OCI-LY7 (cell line): ENCODE results near the gene STBD1. TPM values are rescaled to one million over a fixed set of nuclear protein-coding genes. Genes with fewer than 3 reads are reported as not detected.

Experiments used
- BruUV-seq: library from RNA; stranded (reverse); fragments of 400-500 nt; replicated peaks from 2 replicates; lab custom pipeline; 2021; lab: Mats Ljungman, UMichigan
- CTCF ChIA-PET: fragments of 300-600 bp; sonication (Branson Sonifier 250); formaldehyde crosslinking; loops from one replicate; lab custom pipeline; 2022; ENCODE audit warnings: antibody characterized with exemption; ENCODE audit not compliant: unreplicated experiment; lab: Charles Lee
- POLR2A ChIA-PET: fragments of 300-600 bp; sonication (Branson Sonifier 250); formaldehyde crosslinking; loops from one replicate; lab custom pipeline; 2022; ENCODE audit warnings: antibody characterized with exemption; lab: Charles Lee
- DNase-seq: peaks from one replicate; pipeline ENCODE4 v3.0.0-alpha.2; 2015; ENCODE audit warnings: low spot score
- H2AFZ ChIP-seq: fragments of 200-600 bp; sonication (generic), shearing (Covaris generic); 2 replicates; pipeline ENCODE4 v1.6.1; 2014; ENCODE audit warnings: mild to moderate bottlenecking, antibody characterized with exemption, low read length, moderate library complexity
- H3K27ac ChIP-seq: fragments of 200-600 bp; sonication (generic); 2 replicates; pipeline ENCODE4 v1.5.1; 2014; ENCODE audit warnings: mixed run types, low read depth, mild to moderate bottlenecking, moderate library complexity, low read length, inconsistent platforms; ENCODE audit not compliant: poor library complexity, severe bottlenecking
- H3K36me3 ChIP-seq: fragments of 200-600 bp; sonication (generic); 2 replicates; pipeline ENCODE4 v1.6.1; 2014; ENCODE audit warnings: mild to moderate bottlenecking, antibody characterized with exemption, low read length, moderate library complexity, mixed read lengths; ENCODE audit not compliant: insufficient read depth
- H3K4me1 ChIP-seq: fragments of 200-600 bp; sonication (generic); 2 replicates; pipeline ENCODE4 v1.5.1; 2014; ENCODE audit warnings: mild to moderate bottlenecking, low read length; ENCODE audit not compliant: insufficient read depth, poor library complexity, severe bottlenecking
- H3K4me2 ChIP-seq: fragments of 200-600 bp; sonication (generic); 2 replicates; pipeline ENCODE4 v1.6.1; 2014; ENCODE audit warnings: mild to moderate bottlenecking, low read length
- H3K4me3 ChIP-seq: fragments of 200-600 bp; sonication (generic); 2 replicates; pipeline ENCODE4 v1.5.1; 2014; ENCODE audit warnings: mild to moderate bottlenecking, low read depth, low read length; ENCODE audit not compliant: poor library complexity, severe bottlenecking
- H3K79me2 ChIP-seq: fragments of 200-600 bp; sonication (generic); 2 replicates; pipeline ENCODE4 v1.6.1; 2016; ENCODE audit warnings: low read depth, mild to moderate bottlenecking, low read length, moderate library complexity, mixed read lengths; ENCODE audit not compliant: insufficient read depth
- H3K9me2 ChIP-seq: fragments of 200-600 bp; sonication (generic); 2 replicates; pipeline ENCODE4 v1.6.1; 2016; ENCODE audit warnings: mild to moderate bottlenecking, low read length, mixed read lengths; ENCODE audit not compliant: insufficient read depth
- H3K9me3 ChIP-seq: fragments of 200-600 bp; sonication (generic); 2 replicates; pipeline ENCODE4 v1.6.1; 2014; ENCODE audit warnings: mild to moderate bottlenecking, mixed run types, low read length, mixed read lengths
- H4K20me1 ChIP-seq: fragments of 200-600 bp; sonication (generic); 2 replicates; pipeline ENCODE4 v1.6.1; 2014; ENCODE audit warnings: mild to moderate bottlenecking, antibody characterized with exemption, low read length, moderate library complexity, mixed read lengths; ENCODE audit not compliant: insufficient read depth
- EZH2phosphoT487 ChIP-seq: fragments of 200-600 bp; sonication (generic); IDR thresholded peaks from 2 replicates; pipeline ENCODE4 v1.6.1; 2018; ENCODE audit warnings: low read depth, borderline replicate concordance, mild to moderate bottlenecking, mixed run types, antibody characterized with exemption, low read length, moderate library complexity, mixed read lengths
- intact Hi-C: fragments of 100-400 bp; cut with micrococcal nuclease; formaldehyde crosslinking; loops from one replicate; pipeline ENCODE4 v1.10.0; 2022; ENCODE audit not compliant: unreplicated experiment
- total RNA-seq, 2 experiments: library from RNA; depleted of rRNA in 1 of 2; stranded (reverse); fragments of >200 nt in 1 of 2; shearing (Covaris generic) in 1 of 2; gene quantifications; 2 replicates each; pipeline ENCODE4 v1.2.3, GENCODE V29; 2014 to 2022
- TF ChIP-seq, protein P1 (sequence below): fragments of 200-600 bp; sonication (generic); conservative IDR thresholded peaks from 2 replicates; pipeline ENCODE4 v1.5.1; 2014; ENCODE audit warnings: mild to moderate bottlenecking, antibody characterized with exemption, low read length, moderate library complexity, mixed read lengths

STBD1 gene
- total RNA-seq, 2 experiments from 2014 or later = not detected

DNA sequence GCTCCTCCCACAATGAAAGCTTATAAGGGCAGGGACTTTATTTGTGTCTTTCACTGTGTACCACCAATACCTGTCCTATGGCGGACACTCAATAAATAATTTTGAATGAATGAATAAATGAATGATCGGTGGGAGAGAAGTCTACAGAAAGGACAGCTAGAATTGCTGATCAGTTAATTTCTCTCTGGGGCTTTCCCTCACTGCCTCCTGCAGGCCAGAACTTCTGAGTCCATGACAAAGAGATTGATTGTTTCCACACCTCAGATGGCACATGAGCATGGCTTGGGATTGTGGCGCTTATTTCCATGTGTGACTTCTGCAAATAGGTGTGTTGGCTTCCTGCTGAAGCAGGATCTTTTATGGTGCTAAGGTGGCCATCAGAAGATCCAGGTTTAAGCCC is 48.7 kb upstream of the STBD1 start:
- no peaks in the 10 kb centered on the region for H4K20me1 ChIP-seq
- intact Hi-C loops = no loop called here

GRCh38 chr4:76260571-76260970 is 46.0 kb upstream of the STBD1 start:
- H3K9me3 ChIP-seq = no peaks in the 10 kb centered on the region
- no peak overlapping the region for H2AFZ ChIP-seq
- H3K27ac ChIP-seq = no peak overlapping the region
- no peaks in the 10 kb centered on the region for H3K79me2 ChIP-seq
- DNase-seq = no peak
- no TSS peak for BruUV-seq
- TF ChIP-seq EZH2phosphoT487 = no peak
- TF ChIP-seq, protein P1, sequence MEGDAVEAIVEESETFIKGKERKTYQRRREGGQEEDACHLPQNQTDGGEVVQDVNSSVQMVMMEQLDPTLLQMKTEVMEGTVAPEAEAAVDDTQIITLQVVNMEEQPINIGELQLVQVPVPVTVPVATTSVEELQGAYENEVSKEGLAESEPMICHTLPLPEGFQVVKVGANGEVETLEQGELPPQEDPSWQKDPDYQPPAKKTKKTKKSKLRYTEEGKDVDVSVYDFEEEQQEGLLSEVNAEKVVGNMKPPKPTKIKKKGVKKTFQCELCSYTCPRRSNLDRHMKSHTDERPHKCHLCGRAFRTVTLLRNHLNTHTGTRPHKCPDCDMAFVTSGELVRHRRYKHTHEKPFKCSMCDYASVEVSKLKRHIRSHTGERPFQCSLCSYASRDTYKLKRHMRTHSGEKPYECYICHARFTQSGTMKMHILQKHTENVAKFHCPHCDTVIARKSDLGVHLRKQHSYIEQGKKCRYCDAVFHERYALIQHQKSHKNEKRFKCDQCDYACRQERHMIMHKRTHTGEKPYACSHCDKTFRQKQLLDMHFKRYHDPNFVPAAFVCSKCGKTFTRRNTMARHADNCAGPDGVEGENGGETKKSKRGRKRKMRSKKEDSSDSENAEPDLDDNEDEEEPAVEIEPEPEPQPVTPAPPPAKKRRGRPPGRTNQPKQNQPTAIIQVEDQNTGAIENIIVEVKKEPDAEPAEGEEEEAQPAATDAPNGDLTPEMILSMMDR = no peak
- H3K9me2 ChIP-seq = no peaks in the 10 kb centered on the region
- POLR2A ChIA-PET = interaction anchor here (0.7 kb wide), 1 partner anchor 443 kb away, joined by 3 read pairs; no protein-coding TSS in a partner anchor
- intact Hi-C loops = no loop called here
- H4K20me1 ChIP-seq = no peaks in the 10 kb centered on the region
- CTCF ChIA-PET = no interaction called here
- H3K36me3 ChIP-seq = no peaks in the 10 kb centered on the region
- no peak overlapping the region for H3K4me3 ChIP-seq
- H3K4me2 ChIP-seq = no peak overlapping the region
- H3K4me1 ChIP-seq = no peaks in the 10 kb centered on the region

More for the DNA sequence above, 48.7 kb upstream of the STBD1 start:
- CTCF ChIA-PET = no interaction called here
- H3K4me2 ChIP-seq = no peak overlapping the region
- no peak overlapping the region for H2AFZ ChIP-seq
- H3K36me3 ChIP-seq = no peaks in the 10 kb centered on the region
- H3K4me1 ChIP-seq = no peaks in the 10 kb centered on the region
- H3K27ac ChIP-seq = no peak overlapping the region
- POLR2A ChIA-PET = no interaction called here
- H3K9me3 ChIP-seq = no peaks in the 10 kb centered on the region
- no peak for DNase-seq
- H3K9me2 ChIP-seq = no peaks in the 10 kb centered on the region
- no peak for TF ChIP-seq EZH2phosphoT487
- TF ChIP-seq, protein P1 = no peak
- no peaks in the 10 kb centered on the region for H3K79me2 ChIP-seq
- H3K4me3 ChIP-seq = no peak overlapping the region
- BruUV-seq = no TSS peak

GRCh38 chr4:76265631-76266218 is 40.8 kb upstream of the STBD1 start:
- H3K36me3 ChIP-seq = no peaks in the 10 kb centered on the region
- no peaks in the 10 kb centered on the region for H4K20me1 ChIP-seq
- no peak overlapping the region for H2AFZ ChIP-seq
- H3K4me1 ChIP-seq = no peaks in the 10 kb centered on the region
- no TSS peak for BruUV-seq
- H3K4me3 ChIP-seq = no peak overlapping the region
- CTCF ChIA-PET = no interaction called here
- no peak overlapping the region for H3K4me2 ChIP-seq
- no peaks in the 10 kb centered on the region for H3K9me2 ChIP-seq
- POLR2A ChIA-PET = no interaction called here
- intact Hi-C loops = no loop called here
- TF ChIP-seq EZH2phosphoT487 = no peak
- TF ChIP-seq, protein P1 = no peak
- no peak for DNase-seq
- H3K27ac ChIP-seq = no peak overlapping the region
- H3K79me2 ChIP-seq = no peaks in the 10 kb centered on the region
- no peaks in the 10 kb centered on the region for H3K9me3 ChIP-seq
